HG03060 (cell line): ENCODE measurements around the gene USP36.

Experiments
- ATAC-seq: cut with Tn5 transposase; IDR thresholded peaks from one replicate; pipeline ENCODE4 v1.9.1; 2021; ENCODE audit warnings: low read depth, moderate number of reproducible peaks; ENCODE audit not compliant: unreplicated experiment

USP36 gene

GRCh38 chr17:78748048-78748729, 92.4 kb downstream of the USP36 start:
- ATAC-seq, result peak; percentile 31

GRCh38 chr17:78747488-78747887, 93.1 kb downstream of the USP36 start:
- no peak for ATAC-seq

GRCh38 chr17:78746949-78747269, 93.7 kb downstream of the USP36 start:
- no peak for ATAC-seq

GRCh38 chr17:78746263-78746948, 94.2 kb downstream of the USP36 start:
- no peak for ATAC-seq
